ENCODE data around the gene LTK. TPM values are rescaled to one million over a fixed set of nuclear protein-coding genes. Genes with fewer than 3 reads are reported as not detected.

The LTK gene
- total and polyA plus RNA-seq, 2 of the 8 experiments (the other 6 are each of a cell fraction or from before 2014, with no cell fraction given) = 0.05 to 0.19 TPM

GRCh38 chr15:41501191-41501917, 12.3 kb downstream of the LTK start:
- H4K5ac ChIP-seq (ENCODE audit: insufficient read length, low read depth, low read length) = no peak overlapping the region
- H3K4me3 ChIP-seq (ENCODE audit: extremely low read depth in 1 of 4, insufficient read depth in 2 of 4, low read depth in 3 of 4, low read length in 4 of 4) = peak overlapping the region; percentile 19 to 53 (median 26); a peak in 6 of 8 replicates
- no peaks in the 10 kb centered on the region; a peak in 1 of 4 replicates for H3K9me3 ChIP-seq (ENCODE audit: insufficient read depth in 2 of 2, low read depth in 1 of 2, low read length in 1 of 2)
- POLR2A ChIA-PET (ENCODE audit: partially characterized antibody) = interaction anchor here (1.0 to 2.1 kb wide), 6 partner anchors 8 to 43 kb away, joined by 3 to 9 read pairs (median 3); partner anchors contain the start of genes LTK and RPAP1
- FAIRE-seq = no peak
- H3K27ac ChIP-seq (ENCODE audit: low read depth, low read length) = no peak overlapping the region
- no peak overlapping the region for H2AFZ ChIP-seq (ENCODE audit: low read length)
- H3K36me3 ChIP-seq (ENCODE audit: control insufficient read depth in 2 of 4, insufficient read depth in 4 of 4, low read length in 3 of 4) = no peaks in the 10 kb centered on the region
- H3K4me1 ChIP-seq (replicated peaks in 1 of 4; ENCODE audit: control insufficient read depth in 3 of 4, insufficient read depth in 4 of 4, low read length in 3 of 4) = peaks cover 0 to 19% (median 12%) of the 10 kb centered on the region in 4 experiments; a peak in 6 of 7 replicates
- no peak overlapping the region for H3K9ac ChIP-seq (replicated peaks in 1 of 4; ENCODE audit: extremely low read depth in 1 of 4, low read depth in 3 of 4, low read length in 3 of 4)
- H3K79me1 ChIP-seq (ENCODE audit: low read depth, low read length) = no peaks in the 10 kb centered on the region
- no peak overlapping the region for H3K23ac ChIP-seq (ENCODE audit: insufficient read length)
- H3K79me2 ChIP-seq (ENCODE audit: control insufficient read depth in 1 of 2, insufficient read depth in 2 of 2, low read length in 2 of 2) = no peaks in the 10 kb centered on the region
- peaks cover 71 to 99% (median 97%) of the 10 kb centered on the region in 4 experiments for H3K27me3 ChIP-seq (replicated peaks in 1 of 4; ENCODE audit: control insufficient read depth in 3 of 4, extremely low read depth in 1 of 4, insufficient read depth in 3 of 4, low read length in 3 of 4)
- no peak overlapping the region for H2BK12ac ChIP-seq (ENCODE audit: low read depth, low read length)
- no peak overlapping the region for H3K14ac ChIP-seq (ENCODE audit: insufficient read length)
- H3K4me2 ChIP-seq (ENCODE audit: insufficient read depth in 1 of 2, low read depth in 2 of 2, low read length in 2 of 2) = peak overlapping the region; percentile 74 to 78
- no peak overlapping the region for H2AK5ac ChIP-seq (ENCODE audit: low read depth, low read length)
- H2BK5ac ChIP-seq (ENCODE audit: low read depth, low read length) = no peak overlapping the region
- no peak overlapping the region; the same call in 1 of the 2 replicates for H3K18ac ChIP-seq (ENCODE audit: extremely low read depth, low read length)
- H4K20me1 ChIP-seq (replicated peaks in 1 of 2; ENCODE audit: control insufficient read depth in 1 of 2, insufficient read depth in 2 of 2, low read length in 2 of 2) = peaks cover 3 to 14% of the 10 kb centered on the region in 2 experiments
- no peak overlapping the region for H2BK120ac ChIP-seq (replicated peaks; ENCODE audit: low read depth, low read length)
- WGBS, 2 experiments (ENCODE audit: extremely low coverage in 1 of 2, insufficient coverage in 1 of 2, insufficient read length in 1 of 2, insufficient replicate concordance in 2 of 2, low coverage in 1 of 2, low lambda C conversion rate in 2 of 2, missing lambda C conversion rate in 1 of 2) = 9% methylated on average over 28 of the region's 56 CpGs; no CpG with 5 or more reads in 1 of the 2 experiments
- H4K91ac ChIP-seq (replicated peaks; ENCODE audit: insufficient read length, low read length) = no peak overlapping the region
- no peak overlapping the region for H2BK15ac ChIP-seq (ENCODE audit: low read length)
- H3K23me2 ChIP-seq (ENCODE audit: low read depth, low read length) = peaks cover 10% of the 10 kb centered on the region; the same call in 1 of the 2 replicates
- no peak overlapping the region; the same call in 1 of the 2 replicates for H4K8ac ChIP-seq (ENCODE audit: extremely low read depth, insufficient read depth, low read length)
- no peak overlapping the region for H3K56ac ChIP-seq (replicated peaks; ENCODE audit: insufficient read length, low read depth, low read length)
- H2BK20ac ChIP-seq (ENCODE audit: low read length) = no peak overlapping the region
- CTCF ChIA-PET (ENCODE audit: partially characterized antibody) = interaction anchor here (0.6 to 1.1 kb wide), 3 partner anchors 35 to 189 kb away, joined by 3 read pairs; no protein-coding TSS in a partner anchor
- no peak overlapping the region for H3K4ac ChIP-seq (replicated peaks; ENCODE audit: insufficient read length, low read depth, low read length)
- peak in 1 of 2 experiments; percentile 66 for DNase-seq (ENCODE audit: low read depth in 1 of 2, low spot score in 2 of 2)
- TF ChIP-seq KDM4A (IDR thresholded peaks at IDR 0.05; ENCODE audit: low read depth, low read length, severe bottlenecking) (no peak), RBBP5 (IDR thresholded peaks at IDR 0.05; ENCODE audit: borderline replicate concordance, low read depth, low read length) (no peak), GTF2F1 (IDR thresholded peaks at IDR 0.05; ENCODE audit: borderline replicate concordance, low read depth, low read length) (no peak), HDAC2 (IDR thresholded peaks at IDR 0.05; ENCODE audit: borderline replicate concordance in 1 of 2, low read depth in 2 of 2, low read length in 2 of 2) (no peak), TBP (IDR thresholded peaks at IDR 0.05; ENCODE audit: low read depth, low read length) (no peak), SP2 (IDR thresholded peaks at IDR 0.05; ENCODE audit: low read length) (no peak), TCF12 (IDR thresholded peaks at IDR 0.05; ENCODE audit: low read depth, low read length) (no peak), FOSL1 (IDR thresholded peaks at IDR 0.05; ENCODE audit: insufficient read depth, low read depth, low read length) (no peak), CBX5 (IDR thresholded peaks at IDR 0.05; ENCODE audit: low read depth, low read length) (no peak), MAFK (IDR thresholded peaks at IDR 0.05; ENCODE audit: low read depth, low read length) (no peak), EZH2 (IDR thresholded peaks at IDR 0.05; ENCODE audit: low read depth, low read length, severe bottlenecking) (no peak), JUND (IDR thresholded peaks at IDR 0.05; ENCODE audit: low read length) (peak; percentile 78)

All from H1 (cell line).